SK-MEL-5 (cell line): Measurements from ENCODE around the gene ETS1. TPM values are rescaled to one million over a fixed set of nuclear protein-coding genes. Genes with fewer than 3 reads are reported as not detected.
A peak's percentile ranks its signal among the peaks of the same experiment; 100 is the strongest.

Experiments
- DNase-seq: peaks from one replicate; pipeline ENCODE4 v3.0.0-alpha.2; 2016; ENCODE audit warnings: low read depth, low spot score
- in situ Hi-C: cut with HindIII; loops from 2 replicates; pipeline ENCODE4 v1.10.0; 2016; ENCODE audit warnings: low sequenced_read_pairs, high pct_unique_total_duplicates, low pct_unique_long_range_greater_than_20kb
- total RNA-seq: library from RNA; depleted of rRNA; stranded (reverse); fragments of >200 nt; shearing (Covaris generic); gene quantifications from 2 replicates; pipeline ENCODE4 v1.2.3, GENCODE V29; 2014

The ETS1 gene
- total RNA-seq, 1 experiment from 2014 or later = 66.7 TPM

GRCh38 chr11:128503245-128503991 lies 83.9 kb downstream of the ETS1 start:
- DNase-seq = peak; percentile 98
- in situ Hi-C loops = no loop called here

GRCh38 chr11:128502726-128503125 lies 84.6 kb downstream of the ETS1 start:
- peak; percentile 93 for DNase-seq
- in situ Hi-C loops = no loop called here

GRCh38 chr11:128501632-128502549 lies 85.5 kb downstream of the ETS1 start:
- in situ Hi-C loops = no loop called here
- DNase-seq = peak; percentile 29

- DNase-seq = no peak
- in situ Hi-C loops = no loop called here
Observed at GRCh38 chr11:128501008-128501407, 86.3 kb downstream of the ETS1 start.

- DNase-seq = peak; percentile 79
- in situ Hi-C loops = no loop called here
Observed at GRCh38 chr11:128500493-128500892, 86.9 kb downstream of the ETS1 start.

- DNase-seq = no peak
- in situ Hi-C loops = no loop called here
Observed at GRCh38 chr11:128499613-128500253, 87.6 kb downstream of the ETS1 start.

- peak; percentile 43 for DNase-seq
- in situ Hi-C loops = no loop called here
Observed at GRCh38 chr11:128498721-128499245, 88.6 kb downstream of the ETS1 start.

GRCh38 chr11:128497776-128498095 lies 89.6 kb downstream of the ETS1 start:
- no peak for DNase-seq
- in situ Hi-C loops = no loop called here

GRCh38 chr11:128497061-128497775 lies 90.1 kb downstream of the ETS1 start:
- DNase-seq = peak; percentile 72
- in situ Hi-C loops = no loop called here

- peak; percentile 25 for DNase-seq
- in situ Hi-C loops = no loop called here
Observed at GRCh38 chr11:128496692-128497060, 90.7 kb downstream of the ETS1 start.

GRCh38 chr11:128496249-128496648 lies 91.1 kb downstream of the ETS1 start:
- in situ Hi-C loops = no loop called here
- DNase-seq = no peak

- DNase-seq = peak; percentile 83
- in situ Hi-C loops = no loop called here
Observed at GRCh38 chr11:128494418-128495332, 92.7 kb downstream of the ETS1 start.

GRCh38 chr11:128493570-128493965 lies 93.8 kb downstream of the ETS1 start:
- DNase-seq = no peak
- in situ Hi-C loops = no loop called here

- DNase-seq = no peak
- in situ Hi-C loops = no loop called here
Observed at GRCh38 chr11:128492903-128493569, 94.3 kb downstream of the ETS1 start.

- DNase-seq = no peak
- in situ Hi-C loops = no loop called here
Observed at GRCh38 chr11:128492461-128492860, 94.9 kb downstream of the ETS1 start.

- in situ Hi-C loops = no loop called here
- DNase-seq = no peak
Observed at GRCh38 chr11:128491195-128491936, 96.0 kb downstream of the ETS1 start.
